Esophagus muscularis mucosa (tissue), 3 donors: ENCODE measurements around the gene EFL1.

Experiments
- CTCF ChIP-seq, 3 experiments: fragments of 200-600 bp in 2 of 3; fragments of 450-650 bp in 1 of 3; sonication (generic) in 2 of 3; IDR thresholded peaks; one replicate each; pipeline ENCODE4 v1.5.1; 2017 to 2019; ENCODE audit warnings: antibody characterized with exemption in 3 of 3, mild to moderate bottlenecking in 2 of 3, moderate library complexity in 1 of 3
- POLR2A ChIP-seq: fragments of 450-650 bp; IDR thresholded peaks from one replicate; pipeline ENCODE4 v1.6.1; 2017; ENCODE audit warnings: antibody characterized with exemption, moderate library complexity, mild to moderate bottlenecking, low read depth

GRCh38 chr15:82239685-82240391 lies 22.7 kb downstream of the EFL1 start:
- no peak for TF ChIP-seq CTCF (IDR thresholded peaks at IDR 0.05)
- no peak for TF ChIP-seq POLR2A
